NCI-H2196 (cell line): ENCODE results near the gene PRDM15.
A peak's percentile ranks its signal among the peaks of the same experiment; 100 is the strongest.

Experiments
- DNase-seq: peaks from one replicate; lab custom pipeline; 2025; ENCODE audit not compliant: unreplicated experiment; lab: John Stamatoyannopoulos, UW

PRDM15 gene

GRCh38 chr21:41812679-41813078 lies 66.5 kb downstream of the PRDM15 start:
- DNase-seq, result no peak

DNA sequence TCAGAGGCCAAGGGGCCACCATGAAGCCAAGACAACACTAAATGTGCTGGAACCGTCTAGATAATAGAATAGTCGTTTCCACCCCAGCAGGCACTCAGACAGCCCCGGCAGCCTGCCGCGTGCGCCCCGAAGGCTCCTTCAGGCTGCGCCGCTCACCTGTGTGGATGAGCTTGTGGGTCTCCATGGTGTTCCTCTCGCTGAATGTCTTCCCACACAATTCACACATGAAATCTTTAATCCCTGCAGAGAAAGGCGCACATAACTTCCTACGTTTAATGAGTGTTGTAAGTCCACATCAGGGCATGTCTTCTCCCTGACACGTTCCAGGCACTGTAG lies 68.6 kb downstream of the PRDM15 start:
- no peak for DNase-seq

DNA sequence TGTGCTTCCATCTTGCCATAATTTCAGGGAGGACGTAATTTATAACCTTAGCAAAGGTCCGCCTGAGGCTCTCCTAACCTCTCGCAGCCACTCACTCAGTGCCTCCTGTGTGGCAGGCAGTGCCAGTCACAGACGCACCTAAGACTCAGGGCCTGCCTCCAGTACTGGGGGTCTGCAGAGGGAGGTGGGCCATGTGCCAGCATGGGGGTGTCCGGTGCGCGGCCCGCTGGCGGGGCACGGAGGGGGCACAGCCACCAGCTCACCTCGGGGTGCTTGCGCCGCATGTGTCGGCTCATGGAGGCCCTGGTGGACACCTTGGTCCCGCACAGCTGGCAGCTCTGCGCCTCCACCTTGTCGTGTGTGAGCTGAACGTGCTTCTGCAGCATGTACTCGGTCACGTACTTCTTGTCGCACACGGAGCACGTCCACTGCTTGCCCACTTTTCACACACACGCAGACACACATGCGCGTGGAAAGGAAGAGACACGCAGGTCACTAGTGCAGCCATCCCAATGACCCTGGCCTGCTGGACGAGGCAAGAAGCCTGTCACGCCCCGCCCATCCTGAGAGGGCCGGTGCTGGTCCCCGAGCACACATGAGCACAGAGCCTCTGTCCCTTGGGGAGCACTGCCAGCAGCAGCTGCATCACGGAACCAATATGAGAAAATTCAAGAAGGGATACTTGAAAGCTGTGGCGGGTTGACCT lies 69.1 kb downstream of the PRDM15 start:
- no peak for DNase-seq

DNA sequence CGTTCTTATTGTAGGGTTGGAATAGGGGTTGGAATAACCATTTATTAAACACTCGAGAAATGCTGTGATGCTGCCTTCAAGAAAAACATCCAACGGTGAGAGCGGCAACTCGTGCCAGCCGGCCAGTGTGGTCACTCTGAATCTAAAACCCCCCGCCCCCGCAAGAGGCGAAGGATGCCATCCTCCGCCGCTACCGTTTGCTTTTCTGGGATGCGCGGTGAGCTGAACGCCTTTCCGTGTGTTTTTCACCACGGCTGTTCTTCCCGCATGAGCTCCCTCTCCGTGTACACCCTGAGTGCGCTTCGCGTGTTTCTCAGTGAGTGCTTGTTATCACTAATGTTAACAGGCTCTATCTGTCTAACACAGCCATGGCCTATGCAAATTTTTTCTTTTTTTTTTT lies 70.3 kb downstream of the PRDM15 start:
- no peak for DNase-seq

- no peak for DNase-seq
Observed at GRCh38 chr21:41808094-41808493, 71.0 kb downstream of the PRDM15 start.

- DNase-seq, result no peak
Observed at GRCh38 chr21:41806773-41807172, 72.4 kb downstream of the PRDM15 start.

GRCh38 chr21:41805643-41806042 lies 73.5 kb downstream of the PRDM15 start:
- DNase-seq, result no peak

GRCh38 chr21:41805038-41805437 lies 74.1 kb downstream of the PRDM15 start:
- DNase-seq, result no peak

DNA sequence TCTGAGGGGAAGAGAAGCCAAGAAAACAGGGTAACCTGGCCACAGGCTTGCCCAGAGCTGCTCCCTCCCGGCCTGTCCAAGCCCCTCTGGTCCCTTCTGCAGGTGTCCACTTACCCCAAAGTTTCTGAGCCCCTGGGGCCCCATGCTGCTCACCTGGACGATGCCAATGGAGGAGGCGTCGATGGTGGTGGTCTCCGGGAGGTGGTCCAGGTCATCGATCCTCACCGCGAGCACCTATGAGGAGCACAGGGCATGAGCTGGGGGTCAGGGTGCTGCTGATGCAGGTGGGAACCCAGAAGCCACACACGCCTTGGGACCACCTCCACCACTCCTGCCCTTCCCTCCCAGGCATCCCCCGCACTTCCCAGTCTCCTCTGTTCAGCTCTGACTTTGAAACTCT lies 74.8 kb downstream of the PRDM15 start:
- no peak for DNase-seq

GRCh38 chr21:41803316-41803715 lies 75.8 kb downstream of the PRDM15 start:
- no peak for DNase-seq

DNA sequence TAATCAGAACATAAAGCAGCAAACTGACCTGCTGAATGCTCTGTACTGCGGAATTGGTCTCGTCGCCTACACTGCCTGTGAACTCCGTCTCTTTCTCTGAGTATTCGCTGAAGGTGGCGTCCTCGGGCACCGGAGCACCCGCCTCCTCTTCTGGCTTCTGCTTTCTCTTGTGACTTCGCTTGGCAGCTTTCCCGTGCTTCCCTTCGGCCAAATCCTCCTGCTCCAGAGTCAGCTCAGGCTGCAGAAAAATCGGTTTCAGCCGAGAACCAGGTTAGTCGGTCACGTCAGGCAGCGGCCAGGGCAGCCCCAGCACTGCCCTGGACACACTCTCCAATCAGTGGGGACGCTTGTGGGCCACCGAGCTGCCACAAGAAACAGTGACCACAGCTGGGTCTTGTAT lies 76.5 kb downstream of the PRDM15 start:
- DNase-seq, result peak; percentile 52

DNA sequence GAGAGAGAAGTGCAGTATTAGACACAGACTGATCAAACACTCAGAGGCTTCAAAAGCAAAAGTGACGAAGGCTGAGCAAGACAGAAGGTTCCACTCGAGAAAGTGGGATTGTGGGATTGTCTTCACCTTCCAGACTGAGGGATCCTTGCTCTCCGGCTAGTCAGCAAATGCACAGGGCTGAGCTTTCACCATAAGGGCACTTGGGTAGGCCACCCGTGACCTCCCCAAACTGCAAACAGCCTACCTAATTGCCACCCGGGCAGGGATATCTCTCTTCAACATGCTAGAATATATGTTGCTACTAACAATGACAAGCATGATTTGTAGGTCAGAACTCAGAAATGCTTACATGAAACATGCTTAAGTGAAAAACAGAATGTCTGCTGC lies 77.0 kb downstream of the PRDM15 start:
- no peak for DNase-seq

DNA sequence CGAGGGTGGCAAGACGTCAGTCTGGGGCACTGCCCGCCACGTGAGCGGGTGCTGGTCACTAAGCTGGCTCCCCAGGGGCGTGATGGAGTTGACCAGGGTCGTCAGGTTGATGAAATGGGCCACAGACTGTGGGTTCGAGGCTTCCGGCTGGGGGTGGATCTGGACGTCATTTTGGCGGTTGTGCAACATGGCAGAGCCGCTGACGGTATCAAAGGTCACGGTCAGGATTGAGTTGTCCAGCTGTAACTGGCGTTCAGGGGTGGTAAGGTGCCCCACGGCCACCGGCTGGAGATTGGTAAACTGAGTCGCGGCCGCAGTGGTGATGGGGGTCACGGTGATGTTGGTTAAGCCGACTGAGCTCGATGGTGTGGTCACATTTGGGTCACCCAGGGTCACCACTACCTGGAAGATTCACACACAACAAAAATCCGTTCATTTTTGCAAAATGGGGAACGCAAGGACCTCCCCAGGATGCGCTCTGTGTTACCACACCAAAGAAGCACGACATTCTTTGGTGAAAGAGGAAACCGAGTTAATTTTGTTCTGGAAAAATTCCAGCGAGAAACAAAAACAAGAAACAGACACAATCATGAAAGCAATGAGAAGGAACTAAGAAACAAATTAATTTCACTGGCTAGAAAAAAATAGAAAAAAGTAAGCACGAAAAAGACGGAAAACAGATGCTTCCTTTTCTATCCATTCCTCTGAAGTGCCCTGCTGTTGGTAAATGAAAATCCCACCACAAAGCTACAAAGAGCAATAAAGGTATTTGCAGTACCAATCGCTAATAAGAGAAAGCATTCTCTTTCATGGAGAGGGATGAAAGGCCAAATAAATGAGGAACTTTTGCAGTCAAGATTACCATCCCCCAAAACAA lies 77.6 kb downstream of the PRDM15 start:
- DNase-seq, result no peak

GRCh38 chr21:41800425-41801320 lies 78.5 kb downstream of the PRDM15 start:
- no peak for DNase-seq

DNA sequence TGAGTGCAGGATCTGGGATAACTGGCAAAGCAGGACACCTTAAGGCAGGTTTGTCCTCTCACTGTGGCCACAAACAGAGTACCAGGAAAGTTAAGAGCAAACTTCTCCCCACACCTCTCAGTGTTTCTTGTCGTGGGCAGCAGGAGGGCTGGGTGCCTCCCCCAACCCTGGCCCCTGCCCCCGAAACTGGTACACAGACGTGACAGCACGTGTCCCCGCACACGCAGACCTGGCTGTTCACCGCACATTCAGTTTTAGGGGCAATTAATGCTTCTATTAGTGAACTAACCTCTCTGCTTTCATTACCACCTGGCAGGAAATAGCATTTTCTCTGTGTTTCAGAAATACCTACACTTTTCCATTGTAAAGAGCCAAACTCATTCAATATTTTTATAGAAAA lies 79.4 kb downstream of the PRDM15 start:
- no peak for DNase-seq

DNA sequence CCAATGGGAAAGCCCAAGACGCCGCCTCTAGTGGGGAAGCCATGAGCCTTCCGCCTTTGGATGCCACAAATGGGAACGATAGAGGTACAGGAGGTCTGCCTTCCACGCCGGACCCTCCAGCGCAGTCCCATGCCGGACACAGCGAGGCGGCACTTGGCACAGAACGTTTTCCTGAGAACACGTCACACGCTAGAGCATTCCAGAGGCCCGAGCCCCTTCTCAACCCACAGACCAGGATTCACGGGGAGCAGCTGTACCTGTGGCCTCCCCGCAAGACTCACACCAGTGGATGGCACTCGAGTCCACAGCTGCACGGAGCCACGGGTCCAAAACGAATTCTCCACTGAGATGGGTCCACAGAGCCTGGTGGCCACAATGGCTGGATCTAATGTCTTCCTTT lies 80.8 kb downstream of the PRDM15 start:
- DNase-seq, result no peak

DNA sequence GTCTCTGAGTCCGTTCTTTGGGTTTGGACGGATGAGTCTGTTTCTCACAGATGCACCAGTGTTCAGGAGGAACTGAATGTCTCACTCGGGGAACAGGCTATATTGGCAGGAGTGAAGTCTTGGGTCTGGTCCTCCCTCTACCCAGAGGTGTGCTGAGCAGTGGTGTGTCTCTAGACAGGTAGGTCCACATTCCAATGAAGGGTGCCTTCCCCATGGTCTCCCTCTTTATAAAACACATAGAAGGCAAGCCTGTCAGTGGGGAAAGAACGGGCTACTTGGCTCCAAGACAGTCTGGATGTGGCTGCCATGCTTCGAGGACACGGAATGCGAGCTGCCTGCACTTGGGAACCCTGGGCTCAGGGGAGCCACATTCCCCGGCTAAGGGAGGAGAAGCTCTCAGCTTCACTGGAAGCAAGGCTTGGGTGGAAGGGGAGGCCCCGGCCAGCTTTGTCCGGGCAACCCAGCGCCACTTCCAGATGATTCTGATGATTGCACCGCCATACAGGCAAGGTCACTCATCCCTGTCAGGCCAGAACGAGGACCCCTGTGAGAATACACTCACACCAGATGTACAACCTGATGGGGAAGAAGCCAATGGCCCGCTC lies 82.6 kb downstream of the PRDM15 start:
- DNase-seq, result no peak

GRCh38 chr21:41795726-41796125 lies 83.4 kb downstream of the PRDM15 start:
- DNase-seq, result no peak

GRCh38 chr21:41794600-41794999 lies 84.5 kb downstream of the PRDM15 start:
- DNase-seq, result no peak

- no peak for DNase-seq
Observed at GRCh38 chr21:41792711-41793110, 86.4 kb downstream of the PRDM15 start.

DNA sequence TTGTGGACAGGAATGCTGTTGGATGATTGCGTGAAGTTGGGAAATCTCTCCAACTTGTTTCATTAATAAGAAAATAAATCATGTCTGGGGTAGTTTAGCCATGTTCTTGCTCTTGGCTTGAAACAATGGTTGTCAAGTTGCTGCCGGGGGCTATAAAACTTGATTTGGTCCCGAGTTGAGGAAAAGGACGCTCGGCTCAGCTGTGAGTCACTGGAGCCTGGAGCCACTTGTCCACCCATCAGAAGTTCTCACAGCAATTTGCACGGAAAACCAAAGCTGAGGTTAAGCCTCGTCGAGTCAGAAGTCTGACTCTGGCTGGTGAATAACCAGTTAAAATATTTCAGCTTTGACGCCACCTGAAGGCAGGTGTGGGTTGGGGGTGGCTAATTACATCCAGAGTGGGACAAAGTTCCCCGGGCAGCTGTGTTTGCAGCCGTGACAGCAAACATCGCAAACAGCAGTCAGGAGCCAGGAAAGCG lies 92.6 kb downstream of the PRDM15 start:
- no peak for DNase-seq
